A549 (cell line): ENCODE results near the gene UGT3A1. TPM values are rescaled to one million over a fixed set of nuclear protein-coding genes. Genes with fewer than 3 reads are reported as not detected.
"Not testable (repeated sequence)": the region's sequence is repeated elsewhere in the genome, so short reads cannot be mapped to it uniquely, and the experiment has no call there.

Experiments
- ATAC-seq, 2 experiments: fragments of 200-7000 bp in 1 of 2; fragments of >200 bp in 1 of 2; cut with Nextera tagmentation in 1 of 2; cut with Tn5 transposase in 1 of 2; 3 replicates each; pipeline versions ENCODE4 v1.8.0 to v1.9.1; 2018 to 2020; ENCODE audit warnings: mild to moderate bottlenecking in 1 of 2, moderate library complexity in 1 of 2
- CTCF ChIA-PET: fragments of 300-600 bp; sonication (Branson Sonifier 250); formaldehyde crosslinking; extraction: SDS; loops from one replicate; lab custom pipeline; 2021; ENCODE audit warnings: antibody characterized with exemption, inconsistent platforms; lab: Yijun Ruan, JAX
- POLR2A ChIA-PET: fragments of 350-600 bp; formaldehyde crosslinking; extraction: SDS; loops from one replicate; lab custom pipeline; 2021; ENCODE audit warnings: antibody characterized with exemption, inconsistent platforms; lab: Yijun Ruan, JAX
- DNase-seq, 2 experiments: peaks; one replicate each; pipeline versions ENCODE4 v3.0.0 to v3.0.0-alpha.2; 2011 to 2016; ENCODE audit warnings: low read depth in 1 of 2, low spot score in 1 of 2
- FAIRE-seq: peaks from 2 replicates; lab custom pipeline; 2011; peaks lifted over from hg19 to GRCh38; lab: Jason Lieb, UNC
- H3K27ac ChIP-seq, 2 experiments: fragments of >200 bp; sonication (Bioruptor Twin); formaldehyde crosslinking; 3 replicates each; pipeline ENCODE4 v1.5.1; 2016 to 2017
- H3K4me1 ChIP-seq: fragments of >200 bp; sonication (Bioruptor Twin); formaldehyde crosslinking; 3 replicates; pipeline ENCODE4 v1.6.1; 2016
- H3K4me2 ChIP-seq: fragments of >200 bp; sonication (Bioruptor Twin); formaldehyde crosslinking; 3 replicates; pipeline ENCODE4 v1.6.1; 2016
- H3K4me3 ChIP-seq: fragments of >200 bp; sonication (Bioruptor Twin); formaldehyde crosslinking; 3 replicates; pipeline ENCODE4 v1.5.1; 2016
- H3K9me3 ChIP-seq: fragments of >200 bp; sonication (Bioruptor Twin); formaldehyde crosslinking; 3 replicates; pipeline ENCODE4 v1.6.1; 2016
- BCL3 ChIP-seq: fragments of >200 bp; sonication (Bioruptor Twin); formaldehyde crosslinking; IDR thresholded peaks from 3 replicates; pipeline ENCODE4 v1.6.1; 2016
- CHD4 ChIP-seq: fragments of 200-600 bp; sonication (generic); IDR thresholded peaks from 2 replicates; pipeline ENCODE4 v1.6.1; 2016; ENCODE audit warnings: antibody characterized with exemption, mild to moderate bottlenecking, borderline replicate concordance
- EHMT2 ChIP-seq: fragments of 200-600 bp; sonication (generic); IDR thresholded peaks from 2 replicates; pipeline ENCODE4 v1.6.1; 2016; ENCODE audit warnings: antibody characterized with exemption, low read depth, mild to moderate bottlenecking, moderate library complexity
- ELK1 ChIP-seq: fragments of 150-350 bp; IDR thresholded peaks from 2 replicates; pipeline ENCODE4 v1.6.1; 2014; ENCODE audit warnings: low read depth, mild to moderate bottlenecking, low read length
- ESRRA ChIP-seq: fragments of 150-350 bp; IDR thresholded peaks from 2 replicates; pipeline ENCODE4 v1.6.1; 2014; ENCODE audit warnings: mild to moderate bottlenecking, low read length, borderline replicate concordance
- FOXS1 ChIP-seq: fragments of 250-450 bp; sonication (Bioruptor Pico); IDR thresholded peaks from 2 replicates; pipeline ENCODE4 v1.5.0; 2020; ENCODE audit warnings: mild to moderate bottlenecking, moderate library complexity
- HOXA7 ChIP-seq: fragments of 250-450 bp; sonication (Bioruptor Pico); IDR thresholded peaks from 2 replicates; pipeline ENCODE4 v1.5.0; 2020; ENCODE audit warnings: mild to moderate bottlenecking, moderate library complexity
- NFE2L2 ChIP-seq: fragments of 150-350 bp; conservative IDR thresholded peaks from 2 replicates; pipeline ENCODE4 v1.6.1; 2014; ENCODE audit warnings: low read length
- NPAS2 ChIP-seq: fragments of 250-450 bp; sonication (Bioruptor Pico); IDR thresholded peaks from 2 replicates; pipeline ENCODE4 v1.8.0; 2022; ENCODE audit warnings: mild to moderate bottlenecking, moderate library complexity, borderline replicate concordance
- POLR2AphosphoS2 ChIP-seq: conservative IDR thresholded peaks from 2 replicates; pipeline ENCODE4 v1.6.1; 2012; ENCODE audit warnings: low read length, improper control_type of control experiment, inconsistent platforms
- RAD21 ChIP-seq, 2 experiments: fragments of >200 bp in 1 of 2; sonication (Bioruptor Twin) in 1 of 2; formaldehyde crosslinking in 1 of 2; IDR thresholded peaks in 1 of 2; conservative IDR thresholded peaks in 1 of 2; 2 replicates in 1 of 2; 3 replicates in 1 of 2; pipeline ENCODE4 v1.6.1; 2012 to 2018; ENCODE audit warnings: inconsistent platforms in 1 of 2
- RNF2 ChIP-seq: fragments of 200-600 bp; sonication (generic); IDR thresholded peaks from 2 replicates; pipeline ENCODE4 v1.6.1; 2016; ENCODE audit warnings: low read depth, mild to moderate bottlenecking, antibody characterized with exemption, moderate library complexity, borderline replicate concordance
- SMC3 ChIP-seq: fragments of >200 bp; sonication (Bioruptor Twin); formaldehyde crosslinking; IDR thresholded peaks from 3 replicates; pipeline ENCODE4 v1.6.1; 2018; ENCODE audit warnings: inconsistent platforms
- TFCP2L1 ChIP-seq: fragments of 250-450 bp; sonication (Bioruptor Pico); IDR thresholded peaks from 2 replicates; pipeline ENCODE4 v1.5.0; 2021; ENCODE audit warnings: mild to moderate bottlenecking
- ZC3H11A ChIP-seq: fragments of 450-650 bp; IDR thresholded peaks from 2 replicates; pipeline ENCODE4 v1.6.1; 2014; ENCODE audit warnings: antibody characterized with exemption, mild to moderate bottlenecking
- WGBS: methylation state at CpG from one replicate; pipeline ENCODE4 v1.1.6; 2017; ENCODE audit errors: missing lambda C conversion rate; 5-methylcytosine and 5-hydroxymethylcytosine counted together
- polyA plus RNA-seq, 4 experiments: library from polyadenylated mRNA; depleted of rRNA in 3 of 4; stranded (reverse); fragments of >200 nt; fragmentation: RNase III in 1 of 4; extraction: RNeasy Plus Mini Kit Qiagen cat#74134 plus additional on column Dnase treatment in 1 of 4; gene quantifications; 2 replicates in 3 of 4; 3 replicates in 1 of 4; pipeline ENCODE4 v1.2.3, GENCODE V29; 2011 to 2017
- TF ChIP-seq, protein P1 (sequence below): fragments of 200-600 bp; sonication (generic); IDR thresholded peaks from 2 replicates; pipeline ENCODE4 v1.6.1; 2016; ENCODE audit warnings: antibody characterized with exemption, mild to moderate bottlenecking, moderate library complexity
- TF ChIP-seq, protein P2 (sequence below): fragments of >200 bp; sonication (Bioruptor Twin); formaldehyde crosslinking; IDR thresholded peaks from 2 replicates; pipeline ENCODE4 v1.6.1; 2016
- TF ChIP-seq, protein P3 (sequence below): fragments of 450-650 bp; IDR thresholded peaks from 2 replicates; pipeline ENCODE4 v1.6.1; 2014; ENCODE audit warnings: antibody characterized with exemption

The UGT3A1 gene
- polyA plus RNA-seq, 2 of the 4 experiments (the other 2 are of a cell fraction): not detected

DNA sequence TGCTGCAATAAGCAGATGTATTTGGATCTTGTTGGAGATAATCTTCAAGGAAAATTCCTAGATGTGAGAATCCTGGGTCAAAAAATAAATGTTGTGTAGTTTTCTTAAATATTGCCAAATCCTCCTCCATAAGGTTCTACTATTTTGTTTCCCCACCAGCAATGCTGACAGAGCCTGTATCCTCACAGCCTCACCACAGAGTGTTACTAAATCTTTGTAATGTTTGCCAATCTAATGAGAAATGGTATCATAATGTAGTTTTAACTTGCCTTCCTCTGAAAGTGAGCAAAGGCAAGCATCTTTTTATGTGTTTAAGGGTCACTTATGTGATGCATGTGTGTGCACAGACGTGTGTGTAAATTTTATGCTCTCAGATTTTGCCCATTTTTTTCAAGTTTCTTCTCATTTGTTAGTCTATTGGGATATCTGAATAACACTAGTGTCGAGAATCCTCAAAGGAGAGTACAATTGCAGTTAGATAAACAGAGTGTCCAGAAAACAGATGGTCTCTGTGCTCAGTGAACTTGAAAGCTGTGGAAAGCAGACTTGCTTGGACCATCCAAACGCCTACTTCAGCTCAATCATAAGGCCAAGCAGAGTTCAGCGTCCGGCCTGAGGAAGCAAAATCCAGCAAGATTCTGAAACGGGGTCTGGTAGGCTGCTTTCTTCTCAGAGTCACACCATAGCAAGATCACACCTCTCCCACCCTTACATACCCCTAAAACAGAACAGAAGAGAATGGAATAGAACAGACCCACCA, 35.7 kb upstream of the UGT3A1 start:
- FAIRE-seq (no peak), DNase-seq (no peak), ATAC-seq (no peak)
- Histone ChIP-seq H3K4me3 (no peak overlapping the region), H3K4me1 (no peaks in the 10 kb centered on the region), H3K4me2 (no peak overlapping the region), H3K9me3 (no peaks in the 10 kb centered on the region), H3K27ac (no peak overlapping the region)
- POLR2A ChIA-PET: no interaction called here
- TF ChIP-seq RNF2 (no peak), SMC3 (no peak), CHD4 (no peak), BCL3 (no peak), NFE2L2 (no peak), RAD21 (conservative IDR thresholded peaks at IDR 0.05 in 1 of 2, IDR thresholded peaks at IDR 0.05 in 1 of 2) (no peak), POLR2AphosphoS2 (no peak), HOXA7 (no peak), TFCP2L1 (no peak), EHMT2 (no peak)
- TF ChIP-seq, protein P1, sequence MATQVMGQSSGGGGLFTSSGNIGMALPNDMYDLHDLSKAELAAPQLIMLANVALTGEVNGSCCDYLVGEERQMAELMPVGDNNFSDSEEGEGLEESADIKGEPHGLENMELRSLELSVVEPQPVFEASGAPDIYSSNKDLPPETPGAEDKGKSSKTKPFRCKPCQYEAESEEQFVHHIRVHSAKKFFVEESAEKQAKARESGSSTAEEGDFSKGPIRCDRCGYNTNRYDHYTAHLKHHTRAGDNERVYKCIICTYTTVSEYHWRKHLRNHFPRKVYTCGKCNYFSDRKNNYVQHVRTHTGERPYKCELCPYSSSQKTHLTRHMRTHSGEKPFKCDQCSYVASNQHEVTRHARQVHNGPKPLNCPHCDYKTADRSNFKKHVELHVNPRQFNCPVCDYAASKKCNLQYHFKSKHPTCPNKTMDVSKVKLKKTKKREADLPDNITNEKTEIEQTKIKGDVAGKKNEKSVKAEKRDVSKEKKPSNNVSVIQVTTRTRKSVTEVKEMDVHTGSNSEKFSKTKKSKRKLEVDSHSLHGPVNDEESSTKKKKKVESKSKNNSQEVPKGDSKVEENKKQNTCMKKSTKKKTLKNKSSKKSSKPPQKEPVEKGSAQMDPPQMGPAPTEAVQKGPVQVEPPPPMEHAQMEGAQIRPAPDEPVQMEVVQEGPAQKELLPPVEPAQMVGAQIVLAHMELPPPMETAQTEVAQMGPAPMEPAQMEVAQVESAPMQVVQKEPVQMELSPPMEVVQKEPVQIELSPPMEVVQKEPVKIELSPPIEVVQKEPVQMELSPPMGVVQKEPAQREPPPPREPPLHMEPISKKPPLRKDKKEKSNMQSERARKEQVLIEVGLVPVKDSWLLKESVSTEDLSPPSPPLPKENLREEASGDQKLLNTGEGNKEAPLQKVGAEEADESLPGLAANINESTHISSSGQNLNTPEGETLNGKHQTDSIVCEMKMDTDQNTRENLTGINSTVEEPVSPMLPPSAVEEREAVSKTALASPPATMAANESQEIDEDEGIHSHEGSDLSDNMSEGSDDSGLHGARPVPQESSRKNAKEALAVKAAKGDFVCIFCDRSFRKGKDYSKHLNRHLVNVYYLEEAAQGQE: no peak
- CTCF ChIA-PET: no interaction called here
- WGBS: 17% methylated on average over 6 of the region's 6 CpGs

GRCh38 chr5:36022246-36022645, 31.1 kb upstream of the UGT3A1 start:
- DNase-seq, H3K4me1 ChIP-seq, POLR2A ChIA-PET, H3K4me2 ChIP-seq, H3K27ac ChIP-seq, ATAC-seq, H3K9me3 ChIP-seq, H3K4me3 ChIP-seq, FAIRE-seq: not testable (repeated sequence)
- WGBS: 38% methylated on average over 6 of the region's 6 CpGs
- CTCF ChIA-PET: interaction anchor here (1.7 kb wide), 1 partner anchor 13 kb away, joined by 3 read pairs; no protein-coding TSS in a partner anchor

GRCh38 chr5:36019584-36019983, 28.4 kb upstream of the UGT3A1 start:
- FAIRE-seq, POLR2A ChIA-PET, H3K4me3 ChIP-seq, ATAC-seq, H3K4me2 ChIP-seq, H3K9me3 ChIP-seq, H3K4me1 ChIP-seq, H3K27ac ChIP-seq, DNase-seq: not testable (repeated sequence)
- TF ChIP-seq ZC3H11A: peak; percentile 73
- CTCF ChIA-PET: interaction anchor here (0.8 kb wide), 1 partner anchor 17 kb away, joined by 3 read pairs; no protein-coding TSS in a partner anchor
- WGBS: 23% methylated on average over 5 of the region's 5 CpGs

DNA sequence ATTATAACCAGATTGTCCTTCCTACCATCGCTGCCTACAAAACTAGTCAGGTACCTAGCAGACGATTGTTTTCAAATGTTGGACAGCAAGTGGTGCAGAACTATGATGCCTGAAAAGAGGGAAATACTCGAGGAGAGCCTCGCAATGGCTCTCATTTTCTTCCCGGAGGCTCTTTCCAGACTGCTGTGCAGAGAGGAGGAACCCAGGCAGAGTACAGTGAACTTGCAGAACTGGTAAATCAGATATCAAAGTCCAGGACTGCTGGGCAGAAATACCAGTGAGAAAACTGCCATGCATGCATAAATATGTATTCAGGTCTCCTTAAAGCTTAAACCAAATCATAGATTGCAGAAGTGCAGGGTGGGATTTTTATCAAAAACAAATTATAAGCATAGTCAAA, 26.4 kb upstream of the UGT3A1 start:
- no peak for FAIRE-seq
- Histone ChIP-seq H3K4me1 (no peaks in the 10 kb centered on the region), H3K9me3 (no peaks in the 10 kb centered on the region), H3K27ac (no peak overlapping the region), H3K4me2 (no peak overlapping the region), H3K4me3 (no peak overlapping the region)
- ATAC-seq: no peak
- no peak for TF ChIP-seq RNF2
- no peak for TF ChIP-seq TFCP2L1
- no peak for TF ChIP-seq SMC3
- TF ChIP-seq FOXS1 (CRISPR knock-in tag): no peak
- no peak for TF ChIP-seq NPAS2 (CRISPR knock-in tag)
- no peak for TF ChIP-seq ELK1
- TF ChIP-seq POLR2AphosphoS2: no peak
- TF ChIP-seq, protein P2, sequence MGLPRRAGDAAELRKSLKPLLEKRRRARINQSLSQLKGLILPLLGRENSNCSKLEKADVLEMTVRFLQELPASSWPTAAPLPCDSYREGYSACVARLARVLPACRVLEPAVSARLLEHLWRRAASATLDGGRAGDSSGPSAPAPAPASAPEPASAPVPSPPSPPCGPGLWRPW: no peak
- TF ChIP-seq ESRRA: no peak
- TF ChIP-seq, protein P3, sequence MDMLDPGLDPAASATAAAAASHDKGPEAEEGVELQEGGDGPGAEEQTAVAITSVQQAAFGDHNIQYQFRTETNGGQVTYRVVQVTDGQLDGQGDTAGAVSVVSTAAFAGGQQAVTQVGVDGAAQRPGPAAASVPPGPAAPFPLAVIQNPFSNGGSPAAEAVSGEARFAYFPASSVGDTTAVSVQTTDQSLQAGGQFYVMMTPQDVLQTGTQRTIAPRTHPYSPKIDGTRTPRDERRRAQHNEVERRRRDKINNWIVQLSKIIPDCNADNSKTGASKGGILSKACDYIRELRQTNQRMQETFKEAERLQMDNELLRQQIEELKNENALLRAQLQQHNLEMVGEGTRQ: no peak
- no peak for TF ChIP-seq HOXA7
- ChIA-PET POLR2A (no interaction called here), CTCF (no interaction called here)
- 8% methylated on average over 5 of the region's 5 CpGs for WGBS
- no peak for DNase-seq
